OCI-M2 (cell line): ENCODE data around the gene KRTAP10-3.

Source experiments
- DNase-seq: peaks from one replicate; lab custom pipeline; 2025; ENCODE audit not compliant: unreplicated experiment; lab: John Stamatoyannopoulos, UW

KRTAP10-3 gene

DNA sequence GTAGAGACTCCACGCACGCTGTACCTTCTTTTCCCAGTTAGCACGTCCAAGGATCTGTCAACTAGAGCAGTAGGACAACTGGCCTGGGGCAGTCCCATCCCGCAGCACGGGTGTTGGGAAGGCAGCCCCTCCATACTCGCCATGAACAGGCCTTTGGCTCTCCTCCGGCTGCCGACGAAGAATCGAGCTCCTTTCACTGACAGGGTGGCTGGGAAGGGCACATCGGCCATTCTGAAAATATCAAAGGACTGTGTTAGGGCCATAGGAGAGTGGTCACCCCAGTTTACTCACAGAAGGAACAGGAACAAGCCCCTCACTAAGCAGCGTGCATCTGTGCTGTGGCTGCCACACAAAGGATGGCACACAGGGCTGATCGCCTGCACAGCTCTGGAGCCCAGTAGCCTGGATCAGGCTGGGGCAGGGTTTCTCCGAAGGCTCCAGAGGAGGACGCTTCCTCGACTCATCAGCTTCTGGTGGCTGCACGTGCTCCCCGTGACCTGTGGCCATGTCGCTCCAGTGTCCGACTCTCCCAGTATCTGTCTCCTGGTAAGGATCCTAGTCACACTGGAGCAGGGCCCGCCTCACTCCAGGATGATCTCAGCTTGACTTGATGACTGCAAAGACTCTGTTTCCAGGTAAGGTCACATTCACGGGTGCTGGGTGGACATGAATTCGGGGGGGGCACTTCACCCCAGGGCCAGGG is 27.5 kb downstream of the KRTAP10-3 start:
- DNase-seq = no peak

DNA sequence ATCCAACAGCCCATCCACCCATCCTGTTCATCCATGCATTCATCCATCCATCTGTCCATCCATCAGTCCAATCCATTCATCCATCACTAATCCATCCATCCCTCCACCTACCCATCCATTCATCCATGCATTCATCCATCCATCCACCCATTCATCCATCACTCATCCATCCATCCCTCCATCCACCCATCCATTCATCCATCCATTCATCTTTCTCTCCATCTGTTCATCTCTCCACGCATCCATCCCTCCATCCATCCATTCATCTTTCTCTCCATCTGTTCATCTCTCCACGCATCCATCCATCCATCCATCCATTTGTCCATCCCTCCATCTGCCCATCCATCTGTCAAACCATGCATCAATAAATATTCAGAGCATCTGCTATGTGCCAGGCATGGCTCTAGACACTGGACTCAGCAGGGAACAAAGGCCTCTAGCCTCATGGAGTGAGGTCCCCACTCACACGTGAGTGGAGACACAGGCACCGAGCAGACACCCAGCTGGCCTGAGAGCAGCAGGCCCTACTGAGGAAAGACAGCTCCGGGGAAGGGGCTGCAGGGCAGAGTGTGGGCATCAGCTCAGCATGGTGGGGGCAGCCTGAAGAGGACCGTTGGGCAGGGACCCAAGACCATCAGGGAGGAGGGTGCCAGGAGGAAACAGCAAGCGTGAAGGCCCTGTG is 28.2 kb downstream of the KRTAP10-3 start:
- no peak for DNase-seq

DNA sequence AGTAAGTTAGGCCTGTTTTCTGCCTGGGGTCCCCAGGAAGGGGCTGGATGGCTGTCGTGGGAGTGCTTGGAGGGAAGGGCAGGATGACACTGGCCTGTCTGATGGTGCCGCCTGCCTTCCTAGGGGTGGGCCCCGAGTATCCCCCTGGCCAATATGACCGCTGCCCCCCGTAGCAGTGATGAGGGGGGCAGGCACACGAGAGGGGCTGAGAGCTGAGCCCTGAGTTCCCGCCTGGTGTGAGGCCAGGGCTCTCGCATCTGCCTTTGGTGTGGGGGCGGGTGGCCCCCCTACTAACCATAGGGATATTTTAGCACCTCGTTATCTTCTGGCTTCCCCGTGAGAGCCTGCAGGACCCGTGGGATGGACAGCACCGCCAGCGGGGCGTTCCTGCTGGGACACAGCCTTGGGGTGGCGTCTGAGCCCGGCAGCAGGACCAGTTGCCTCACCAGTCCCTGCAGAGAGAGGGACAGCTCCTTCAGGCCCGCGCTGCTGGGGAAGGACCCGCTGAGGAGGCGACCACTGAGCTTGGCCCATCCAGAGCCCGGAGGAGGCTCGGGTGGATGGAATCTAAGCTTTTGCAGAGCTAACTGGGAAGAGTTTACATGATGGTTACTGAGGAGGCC is 29.0 kb downstream of the KRTAP10-3 start:
- DNase-seq = no peak

DNA sequence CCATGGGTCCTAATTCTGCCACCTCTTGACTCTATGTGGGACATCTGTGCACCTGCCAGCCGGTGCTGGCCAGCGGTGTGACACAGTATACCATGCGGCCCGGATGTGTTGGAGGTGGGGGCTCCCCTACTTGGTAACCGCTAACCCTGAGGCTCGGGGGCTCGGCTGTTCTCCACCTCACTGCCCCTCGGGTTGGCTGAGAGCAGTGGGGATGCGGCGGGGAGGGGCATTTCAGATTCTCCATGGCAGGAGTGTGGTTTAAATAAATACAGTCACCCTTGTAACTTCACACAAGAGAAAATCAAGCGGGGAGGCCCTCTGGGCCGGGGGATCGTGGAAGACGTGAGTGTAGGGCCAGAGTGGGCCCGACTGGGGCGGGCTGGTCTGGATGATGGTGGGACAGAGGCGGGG is 29.6 kb downstream of the KRTAP10-3 start:
- no peak for DNase-seq

DNA sequence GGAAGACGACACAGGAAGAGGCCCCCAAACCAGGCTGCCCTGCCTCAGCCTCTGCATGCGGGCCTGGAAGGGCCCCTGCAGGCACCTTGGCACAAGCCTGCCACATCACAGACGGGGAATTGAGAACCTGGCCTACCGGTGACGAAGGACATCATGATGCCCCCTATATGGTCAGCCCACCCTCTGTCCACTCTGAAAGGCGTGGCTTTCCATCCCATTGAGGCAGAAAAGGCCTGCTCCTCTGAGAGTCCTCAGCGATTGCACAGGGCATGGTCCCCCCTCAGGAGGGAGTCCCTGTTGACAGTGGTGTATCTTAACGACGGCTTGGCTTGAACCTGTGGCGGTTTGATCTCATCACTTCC is 30.0 kb downstream of the KRTAP10-3 start:
- DNase-seq = no peak

DNA sequence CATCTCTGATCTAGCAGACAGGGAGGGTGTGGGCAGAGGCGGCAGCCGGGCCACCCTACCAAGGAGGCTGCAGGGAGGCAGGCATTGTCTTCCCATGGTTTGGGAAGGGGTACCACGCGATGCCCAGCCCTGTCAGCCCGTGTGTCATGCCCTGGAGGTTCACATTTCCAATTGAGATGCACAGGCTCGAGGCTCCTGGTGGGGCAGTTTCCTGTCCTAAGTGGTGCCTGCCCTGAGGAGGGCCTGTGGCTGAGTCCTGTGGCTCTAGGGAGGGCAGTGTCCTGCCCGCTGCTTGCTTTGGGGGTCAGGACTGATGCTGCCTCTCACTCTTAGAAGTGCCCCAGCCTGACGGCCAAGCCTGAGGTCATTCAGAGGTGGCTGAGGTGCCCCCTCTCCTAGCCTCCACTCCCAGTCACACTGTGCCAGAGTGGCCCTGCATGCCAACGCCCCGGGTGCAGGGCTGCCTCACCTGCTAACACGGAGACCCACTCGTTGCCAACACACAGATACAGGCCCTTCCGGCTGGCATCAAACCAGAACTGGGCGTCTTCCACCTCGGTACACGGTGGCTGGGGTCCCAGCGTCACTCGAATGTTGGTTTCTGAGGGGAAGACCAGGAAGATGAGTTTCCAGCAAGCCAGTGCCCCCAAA is 30.5 kb downstream of the KRTAP10-3 start:
- no peak for DNase-seq

DNA sequence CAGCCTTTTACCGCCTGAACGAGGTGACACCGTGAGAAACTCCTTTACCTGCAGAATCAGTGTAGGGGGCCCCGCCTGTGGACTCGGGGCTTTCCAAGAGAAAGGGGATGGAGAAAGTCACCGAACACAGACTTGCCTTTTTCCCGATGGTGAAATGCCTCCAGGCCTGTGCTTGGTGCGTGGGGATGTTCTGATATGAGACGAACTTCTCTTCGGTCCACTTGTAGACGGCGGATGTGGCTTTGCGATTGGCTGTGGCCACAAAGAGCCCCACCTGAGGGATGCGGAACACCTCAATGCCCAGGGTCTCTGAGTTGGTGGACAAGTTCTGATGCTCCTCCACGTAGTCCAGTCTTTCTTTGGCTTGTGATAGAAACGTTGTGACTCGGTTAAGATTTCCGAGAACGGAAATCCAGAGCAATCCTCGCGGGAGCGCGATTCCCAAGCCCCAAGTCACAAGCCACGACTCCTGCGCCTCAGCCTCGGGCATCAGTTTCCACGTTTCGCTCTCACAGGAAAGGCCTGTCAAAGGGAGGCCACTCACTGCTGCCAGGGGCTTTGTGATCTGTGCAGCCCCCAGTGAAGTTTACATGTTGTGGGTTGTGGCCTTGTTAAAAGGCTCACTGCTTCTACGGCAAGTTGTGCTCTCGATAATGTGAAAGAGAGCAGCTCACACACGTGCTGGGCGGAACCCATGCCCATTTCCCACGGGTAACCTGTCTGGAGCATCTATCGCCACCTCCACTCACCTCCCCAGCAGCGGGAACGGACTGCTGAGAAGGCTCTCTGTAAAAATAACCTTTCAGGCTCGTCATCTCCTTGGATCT is 31.2 kb downstream of the KRTAP10-3 start:
- no peak for DNase-seq

DNA sequence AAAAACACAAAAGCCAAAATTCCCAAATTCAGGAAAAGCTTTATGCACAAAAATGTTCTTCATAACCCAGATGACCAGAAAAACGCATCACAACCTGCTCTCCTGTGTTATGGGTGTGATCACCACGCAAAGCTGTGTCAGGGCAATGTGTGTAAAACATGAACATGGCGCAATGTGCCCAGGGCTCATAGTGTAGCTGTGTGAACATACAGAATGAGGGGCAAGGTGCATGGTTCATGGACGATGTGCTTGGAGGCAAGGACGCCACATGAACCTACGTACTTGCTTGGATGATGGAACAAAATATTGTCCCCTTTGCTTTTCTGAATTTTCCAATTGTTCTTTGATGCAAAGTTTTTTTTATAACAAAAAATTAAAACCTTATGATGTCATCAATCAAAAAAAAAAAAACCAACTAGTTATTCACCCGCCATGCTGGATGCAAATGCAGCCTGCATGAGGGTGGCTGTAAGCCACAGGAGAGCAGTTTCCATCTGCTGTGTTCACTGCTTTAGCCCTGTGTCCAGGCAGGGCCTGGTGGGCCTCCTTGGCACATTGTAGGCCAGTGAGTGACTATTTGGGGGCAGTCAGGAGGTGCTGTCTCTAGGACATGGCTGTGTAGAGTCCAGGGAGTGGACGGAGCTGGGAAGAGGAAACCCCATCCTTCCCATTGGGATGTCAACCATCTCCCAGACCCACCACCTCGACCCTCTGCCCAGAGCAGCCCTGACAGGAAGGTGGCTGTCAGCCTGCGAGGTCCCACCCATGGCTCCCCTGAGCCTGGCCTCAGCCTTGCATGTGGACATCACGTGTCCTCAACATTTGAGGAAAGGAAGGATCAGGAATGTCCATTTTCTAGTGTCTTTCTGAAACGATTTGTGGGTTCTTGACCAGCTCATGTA is 32.2 kb downstream of the KRTAP10-3 start:
- no peak for DNase-seq

DNA sequence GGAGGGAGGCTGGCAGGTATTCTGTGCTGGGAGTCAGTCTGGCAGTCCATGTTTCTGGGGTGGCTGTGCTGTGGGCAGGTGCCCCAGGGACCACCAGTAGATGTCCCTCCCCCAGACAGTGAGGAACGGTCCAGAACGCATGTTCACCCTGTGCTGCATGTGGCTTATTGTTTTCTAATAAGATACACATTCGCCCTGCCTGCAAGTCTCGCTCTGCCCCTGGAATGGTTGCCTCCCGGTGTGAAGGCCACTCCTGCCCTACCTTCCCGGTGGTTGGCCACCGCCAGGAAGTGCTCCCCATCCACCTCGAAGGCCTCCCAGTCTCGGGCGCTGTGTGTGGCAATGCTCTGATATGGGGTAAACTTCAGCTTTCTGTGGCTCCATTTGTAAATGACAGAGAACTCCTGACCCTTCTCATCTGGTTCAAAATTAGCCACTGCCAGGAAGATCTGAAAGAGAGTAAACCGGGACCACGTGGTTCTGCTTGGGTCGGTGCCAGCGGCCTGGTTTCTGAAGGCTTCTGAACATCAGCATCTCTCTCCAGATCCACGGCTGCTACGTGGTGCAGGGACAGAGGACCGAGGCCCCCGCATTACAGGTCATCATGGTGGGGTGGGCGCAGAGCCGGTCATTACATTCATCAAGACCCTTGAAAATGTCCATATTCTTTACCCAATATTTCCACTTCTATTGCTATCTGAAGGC is 33.1 kb downstream of the KRTAP10-3 start:
- no peak for DNase-seq

DNA sequence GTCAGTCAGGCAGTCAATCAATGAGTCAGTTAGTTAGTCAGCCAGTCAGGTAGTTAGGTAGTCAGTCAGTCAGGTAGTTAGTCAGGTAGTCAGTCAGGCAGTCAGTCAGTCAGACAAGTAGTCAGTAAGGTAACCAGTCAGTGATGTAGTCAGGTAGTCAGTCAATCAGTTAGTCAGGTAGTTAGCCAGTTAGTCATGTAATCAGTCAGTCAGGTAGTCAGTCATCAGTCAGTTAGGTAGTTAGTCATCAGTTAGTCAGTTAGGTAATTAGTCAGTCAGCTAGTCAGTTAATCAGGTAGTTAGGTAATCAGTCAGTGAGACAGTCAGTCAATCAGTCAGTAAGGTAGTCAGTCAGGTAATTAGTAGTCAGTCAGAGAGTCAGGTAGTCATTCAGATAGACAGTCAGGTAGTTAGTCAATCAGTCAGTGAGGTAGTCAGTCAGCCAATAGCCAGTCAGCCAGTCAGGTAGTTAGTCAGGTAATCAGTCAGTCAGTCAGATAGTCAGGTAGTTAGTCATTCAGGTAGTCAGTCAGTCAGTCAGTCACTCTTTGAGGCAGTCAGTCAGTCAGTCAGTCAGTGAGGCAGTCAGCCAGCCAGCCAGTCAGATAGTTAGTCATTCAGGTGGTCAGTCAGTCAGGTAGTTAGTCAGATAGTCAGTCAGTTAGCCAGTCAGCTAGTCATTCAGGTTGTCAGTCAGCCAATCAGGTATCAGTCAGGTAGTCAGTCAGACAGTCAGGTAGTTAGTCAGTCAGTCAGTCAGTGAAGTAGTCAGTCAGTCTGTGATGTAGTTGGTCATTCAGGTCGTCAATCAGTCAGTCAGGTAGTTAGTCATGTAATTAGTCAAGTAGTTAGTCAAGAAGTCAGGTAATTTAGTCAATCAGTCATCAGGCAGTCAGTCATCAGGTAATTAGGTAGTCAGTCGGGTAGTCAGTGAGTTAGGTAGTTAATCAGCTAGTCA is 33.9 kb downstream of the KRTAP10-3 start:
- no peak for DNase-seq

DNA sequence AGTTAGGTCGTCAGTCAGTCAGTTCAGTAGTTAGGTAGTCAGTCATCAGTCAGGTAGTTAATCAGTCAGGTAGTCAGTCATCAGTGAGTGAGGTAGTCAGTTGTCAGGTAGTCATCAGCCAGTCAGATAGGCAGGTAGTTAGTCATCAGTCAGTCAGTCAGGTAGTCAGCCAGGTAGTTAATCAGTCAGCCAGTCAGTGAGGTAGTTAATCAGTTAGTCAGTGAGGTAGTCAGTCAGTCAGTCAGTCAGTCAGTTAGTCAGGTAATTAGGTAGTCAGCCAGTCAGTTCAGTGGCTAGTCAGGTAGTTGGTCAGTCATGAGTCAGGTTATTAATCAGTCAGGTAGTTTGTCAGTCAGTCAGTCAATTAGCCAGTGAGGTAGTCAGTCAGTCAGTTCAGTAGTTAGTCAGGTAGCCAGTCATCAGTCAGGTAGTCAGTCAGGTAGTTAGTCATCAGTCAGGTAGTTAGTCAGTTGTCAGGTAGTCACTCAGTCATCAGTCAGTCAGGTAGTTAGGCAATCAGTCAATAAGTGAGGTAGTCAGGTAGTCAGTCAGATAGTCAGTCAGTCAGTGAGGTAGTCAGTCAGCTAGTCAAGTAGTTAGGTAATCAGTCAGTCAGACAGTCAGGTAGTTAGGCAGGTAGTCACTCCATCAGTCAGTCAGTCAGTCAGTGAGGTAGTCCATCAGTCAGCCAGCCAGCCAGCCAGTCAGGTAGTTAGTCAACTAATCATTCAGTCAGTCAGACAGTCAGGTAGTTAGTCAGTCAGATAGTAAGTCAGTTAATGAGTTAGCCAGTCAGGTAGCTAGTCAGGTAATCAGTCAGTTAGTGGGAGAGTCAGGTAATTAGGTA is 34.8 kb downstream of the KRTAP10-3 start:
- DNase-seq = no peak

DNA sequence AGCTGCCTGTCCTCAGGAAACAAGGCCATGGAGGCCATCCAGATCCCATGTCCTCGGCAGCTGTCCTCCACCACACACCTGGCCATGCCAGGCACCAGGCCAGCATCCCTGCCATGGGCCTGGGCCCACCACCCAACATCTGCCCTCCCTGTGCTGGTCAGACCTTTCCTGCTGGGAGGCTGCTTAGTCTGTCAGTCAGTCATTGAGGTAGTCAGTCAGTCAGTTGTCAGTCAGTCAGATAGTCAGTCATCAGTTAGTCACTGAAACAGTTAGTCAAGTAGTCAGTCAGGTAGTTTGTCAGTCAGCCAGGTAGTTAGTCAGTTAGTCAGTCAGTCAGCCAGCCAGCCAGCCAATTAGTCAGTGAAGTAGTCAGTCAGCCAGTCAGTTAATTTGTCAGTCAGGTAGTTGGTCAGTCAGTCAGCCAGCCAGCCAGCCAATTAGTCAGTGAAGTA is 35.8 kb downstream of the KRTAP10-3 start:
- no peak for DNase-seq

DNA sequence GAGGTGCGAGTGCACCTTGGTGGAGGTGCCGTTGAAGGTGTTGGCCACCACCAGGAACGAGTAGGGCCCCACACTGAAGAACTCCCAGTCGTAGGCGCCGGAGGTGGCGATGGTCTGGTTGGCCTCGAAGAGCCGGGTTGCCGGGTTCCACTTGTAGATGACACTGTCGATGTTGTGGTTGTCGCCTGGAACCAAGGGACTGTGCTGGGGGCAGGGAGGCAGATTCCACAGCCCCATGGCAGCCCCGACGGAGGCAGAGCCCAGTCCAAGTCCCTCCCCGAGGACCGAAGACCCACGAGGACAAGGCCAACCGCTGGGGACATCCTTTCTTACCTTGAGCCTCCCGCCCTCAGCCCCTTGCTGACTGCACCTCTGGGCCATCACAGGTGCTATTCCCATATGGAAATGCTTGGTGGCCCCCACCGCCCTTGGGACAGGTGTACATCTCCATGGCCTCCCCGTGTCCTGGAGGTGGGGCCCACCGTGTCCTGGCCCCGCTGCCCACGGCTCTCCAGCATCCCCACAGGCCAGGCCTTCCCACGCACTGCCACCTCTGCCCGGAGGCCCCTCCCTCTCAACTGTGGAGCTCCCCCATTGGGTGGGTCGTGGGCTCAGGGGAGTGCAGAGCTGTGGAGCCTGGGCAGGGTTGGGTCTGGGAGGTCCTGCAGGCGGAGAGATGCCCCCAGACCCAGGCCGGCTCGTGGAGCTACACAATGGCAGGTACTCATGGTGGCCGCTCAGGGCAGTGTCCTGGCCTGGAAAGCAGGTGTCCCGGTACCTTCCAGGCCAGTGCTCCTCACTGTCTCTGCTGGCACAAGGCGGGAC is 36.5 kb downstream of the KRTAP10-3 start:
- DNase-seq = no peak

DNA sequence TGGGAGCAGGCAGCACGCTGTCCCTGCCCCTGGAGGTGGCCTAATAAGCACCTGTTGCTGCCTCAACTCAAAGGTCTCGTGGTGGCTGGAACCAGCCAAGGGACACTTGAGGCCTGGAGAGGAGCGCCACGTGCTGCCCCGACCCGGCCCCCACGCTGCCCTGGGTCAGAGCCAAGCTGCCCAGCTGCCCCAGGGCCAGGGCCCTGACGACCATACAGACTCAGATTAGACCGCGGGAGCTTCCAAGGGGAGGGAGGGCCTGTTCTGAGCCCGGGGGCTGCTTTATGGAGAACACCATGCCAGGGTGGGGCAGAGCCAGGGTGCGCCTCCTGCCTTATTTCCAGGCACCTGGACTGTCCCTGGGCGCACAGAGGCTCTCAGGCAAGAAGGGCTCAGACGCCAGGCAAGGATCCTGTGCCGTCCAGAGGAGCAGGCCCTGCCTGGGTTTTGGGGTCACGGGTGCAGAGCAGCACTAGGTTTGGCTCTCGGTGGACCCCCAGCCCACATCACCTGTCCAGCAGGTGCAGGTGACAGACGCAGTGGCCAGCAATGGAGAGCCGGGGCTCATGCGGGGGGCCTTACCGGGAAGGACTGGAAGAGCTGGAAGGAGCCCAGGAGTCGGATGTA is 37.2 kb downstream of the KRTAP10-3 start:
- DNase-seq = no peak

DNA sequence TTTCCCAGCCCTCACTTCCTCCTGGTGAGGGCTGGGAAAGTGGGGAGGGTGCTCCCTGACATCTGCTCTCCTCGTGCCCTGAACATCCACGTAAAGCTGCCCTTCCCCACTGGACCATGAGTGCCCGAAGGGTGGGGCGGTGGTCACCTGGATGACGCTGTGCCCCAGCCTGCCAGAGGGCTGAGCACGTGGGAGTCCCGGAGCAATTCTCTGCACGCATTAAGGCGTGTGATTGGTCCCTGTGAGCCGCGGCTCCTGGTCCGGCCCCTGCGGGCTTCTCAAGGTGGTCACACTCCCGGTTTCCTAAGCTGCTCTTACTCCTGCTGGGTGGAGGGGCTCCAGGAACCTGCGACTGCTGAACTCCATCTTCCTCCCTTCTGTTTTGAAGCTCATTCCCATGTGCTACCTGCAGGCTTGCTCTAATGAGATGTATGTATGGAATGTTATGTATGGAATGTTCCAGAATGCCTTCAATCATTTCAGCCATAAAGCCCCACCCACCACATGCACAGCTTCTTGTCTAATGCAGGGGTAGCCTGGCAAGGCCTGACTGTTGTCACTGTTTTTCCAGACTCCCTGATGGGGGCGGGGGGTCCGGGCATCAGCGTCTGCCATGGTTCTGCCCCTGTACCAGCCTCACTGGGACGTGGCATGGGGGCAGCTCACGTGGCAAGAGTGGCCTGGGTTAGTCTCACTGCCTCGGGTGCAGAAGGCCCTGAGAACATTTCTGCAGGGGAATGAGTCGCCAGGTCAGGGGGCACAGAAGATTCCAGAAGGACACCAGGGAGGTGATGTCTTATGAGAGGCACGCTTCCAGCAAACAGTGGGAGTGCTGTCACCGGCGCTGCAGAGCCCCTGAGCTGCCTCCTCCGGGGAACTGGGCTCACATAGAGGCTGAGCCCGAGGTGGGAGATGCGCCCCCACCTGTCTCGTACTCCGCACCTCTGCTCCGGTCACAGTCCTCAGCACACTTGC is 38.0 kb downstream of the KRTAP10-3 start:
- DNase-seq = no peak
